Fibroblast of pulmonary artery (primary cell): Measurements from ENCODE around the gene TBXAS1.
A peak's percentile ranks its signal among the peaks of the same experiment; 100 is the strongest.

Experiments
- DNase-seq: peaks from one replicate; pipeline ENCODE4 v3.0.0-alpha.2; 2010; ENCODE audit warnings: low read depth
- H3K4me3 ChIP-seq: replicated peaks from 2 replicates; pipeline ENCODE4 v1.5.1; 2011; ENCODE audit warnings: low read depth, mild to moderate bottlenecking, control low read depth, low read length, moderate library complexity
- TF ChIP-seq, protein P1 (sequence below): IDR thresholded peaks from 2 replicates; pipeline ENCODE4 v1.5.1; 2011; ENCODE audit warnings: mild to moderate bottlenecking, control low read depth, low read length, inconsistent platforms; ENCODE audit errors: missing control alignments

The TBXAS1 gene

DNA sequence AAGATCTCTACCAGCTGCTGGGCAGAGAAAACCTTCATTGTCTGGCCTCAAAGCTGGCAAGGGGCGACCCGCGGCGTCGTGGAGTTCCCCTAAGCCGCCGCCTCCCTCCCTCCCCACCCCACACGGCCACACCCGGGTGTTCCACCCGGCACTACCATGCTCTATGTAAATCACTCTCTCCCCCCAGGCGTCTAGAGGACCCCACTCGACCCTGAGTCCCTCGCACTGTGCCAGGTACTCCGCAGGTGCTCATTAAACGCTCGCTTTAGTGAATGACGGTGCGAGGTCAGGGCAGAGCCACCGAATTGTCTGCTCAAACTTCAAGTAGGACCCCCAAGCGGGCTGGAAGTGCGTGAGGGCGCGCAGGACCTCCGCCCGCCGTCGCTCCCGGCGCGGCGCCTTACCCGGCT lies 233.1 kb downstream of the TBXAS1 start:
- no peak for DNase-seq
- TF ChIP-seq, protein P1, sequence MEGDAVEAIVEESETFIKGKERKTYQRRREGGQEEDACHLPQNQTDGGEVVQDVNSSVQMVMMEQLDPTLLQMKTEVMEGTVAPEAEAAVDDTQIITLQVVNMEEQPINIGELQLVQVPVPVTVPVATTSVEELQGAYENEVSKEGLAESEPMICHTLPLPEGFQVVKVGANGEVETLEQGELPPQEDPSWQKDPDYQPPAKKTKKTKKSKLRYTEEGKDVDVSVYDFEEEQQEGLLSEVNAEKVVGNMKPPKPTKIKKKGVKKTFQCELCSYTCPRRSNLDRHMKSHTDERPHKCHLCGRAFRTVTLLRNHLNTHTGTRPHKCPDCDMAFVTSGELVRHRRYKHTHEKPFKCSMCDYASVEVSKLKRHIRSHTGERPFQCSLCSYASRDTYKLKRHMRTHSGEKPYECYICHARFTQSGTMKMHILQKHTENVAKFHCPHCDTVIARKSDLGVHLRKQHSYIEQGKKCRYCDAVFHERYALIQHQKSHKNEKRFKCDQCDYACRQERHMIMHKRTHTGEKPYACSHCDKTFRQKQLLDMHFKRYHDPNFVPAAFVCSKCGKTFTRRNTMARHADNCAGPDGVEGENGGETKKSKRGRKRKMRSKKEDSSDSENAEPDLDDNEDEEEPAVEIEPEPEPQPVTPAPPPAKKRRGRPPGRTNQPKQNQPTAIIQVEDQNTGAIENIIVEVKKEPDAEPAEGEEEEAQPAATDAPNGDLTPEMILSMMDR, result no peak
- peak overlapping the region; percentile 62 for H3K4me3 ChIP-seq

DNA sequence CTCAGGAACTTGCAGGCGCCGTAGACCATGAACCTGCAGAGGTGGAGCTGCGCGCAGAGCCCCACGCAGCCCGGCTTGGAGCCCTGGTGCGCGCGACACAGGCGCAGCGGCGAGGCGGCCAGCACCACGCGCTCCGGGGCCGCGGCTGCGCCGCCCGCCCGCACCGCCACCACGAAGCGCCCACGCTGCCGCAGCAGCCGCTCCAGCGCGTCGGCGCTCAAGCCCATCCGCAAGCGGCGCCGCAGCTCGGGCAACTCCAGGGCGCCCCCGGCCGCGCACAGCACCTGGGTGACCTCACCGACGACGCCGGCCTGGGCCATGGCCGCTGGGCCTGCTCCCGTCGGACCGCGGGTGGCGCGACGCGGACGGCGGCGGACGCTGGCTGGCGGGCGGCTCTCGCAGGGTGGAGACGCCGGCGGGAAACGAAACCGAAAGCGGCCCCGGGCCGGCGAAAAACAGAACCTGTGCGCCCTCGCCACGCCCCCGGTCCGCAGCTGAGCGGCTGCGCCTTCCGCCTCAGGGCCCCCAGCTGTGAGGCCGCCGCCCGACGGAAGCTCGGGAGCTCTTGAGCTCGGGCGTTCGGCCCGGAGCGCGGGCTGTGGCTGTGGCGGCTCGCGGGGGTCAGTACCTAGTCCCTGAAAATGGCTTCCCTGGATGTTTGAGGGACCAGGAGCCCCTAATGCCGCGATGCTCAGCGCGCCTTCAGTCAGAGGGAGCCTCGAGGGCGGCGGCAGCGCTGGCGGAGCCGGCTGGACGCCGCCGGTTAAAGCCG lies 233.7 kb downstream of the TBXAS1 start, which contains the start of gene PARP12:
Gene PARP12 (minus strand): TSS at position 424 of the 772 bp plus-strand sequence. CDS start 104 bp downstream, at position 320.
- peak within 1 kb of the TSS; percentile 62 for H3K4me3 ChIP-seq
- DNase-seq, result peak; percentile 83
- TF ChIP-seq, protein P1, result no peak

DNA sequence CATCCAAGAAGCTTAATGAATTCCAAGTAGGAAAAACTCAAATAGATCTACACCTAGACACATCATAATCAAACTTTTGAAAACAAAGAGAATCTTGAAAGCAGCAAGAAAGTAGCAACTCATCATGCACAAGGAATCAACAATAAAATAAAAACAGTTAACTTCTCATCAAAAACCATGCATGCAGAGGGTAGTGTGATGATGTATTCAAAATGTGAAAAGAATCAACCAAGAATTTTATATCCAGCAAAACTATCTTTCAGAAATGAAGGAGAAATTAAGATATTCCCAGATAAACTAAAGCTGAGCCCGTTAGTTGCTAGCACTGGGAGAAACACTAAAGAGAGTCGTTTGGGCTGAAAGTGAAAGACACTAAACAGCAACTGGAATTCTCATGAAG lies 238.0 kb downstream of the TBXAS1 start:
- TF ChIP-seq, protein P1, result no peak
- DNase-seq, result no peak
- no peak overlapping the region for H3K4me3 ChIP-seq

DNA sequence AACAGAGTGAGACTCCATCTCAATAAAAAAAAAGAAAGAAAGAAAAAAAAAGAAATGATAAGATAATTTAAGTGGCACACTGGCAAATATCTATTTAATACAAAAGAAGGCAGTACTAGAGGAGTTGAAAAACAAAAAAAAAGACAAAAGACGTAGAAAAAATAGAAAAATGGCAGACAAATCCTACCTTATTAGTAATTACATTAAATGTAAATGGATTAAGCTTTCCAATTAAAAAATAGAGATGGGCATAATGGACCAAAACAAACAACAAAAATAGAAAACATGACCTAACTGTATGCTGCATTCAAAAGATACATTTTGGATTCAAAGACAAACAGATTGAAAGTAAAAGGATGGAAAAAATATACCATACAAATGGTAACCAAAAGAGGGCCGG lies 239.0 kb downstream of the TBXAS1 start:
- no peak for DNase-seq
- no peak overlapping the region for H3K4me3 ChIP-seq
- TF ChIP-seq, protein P1, result no peak

DNA sequence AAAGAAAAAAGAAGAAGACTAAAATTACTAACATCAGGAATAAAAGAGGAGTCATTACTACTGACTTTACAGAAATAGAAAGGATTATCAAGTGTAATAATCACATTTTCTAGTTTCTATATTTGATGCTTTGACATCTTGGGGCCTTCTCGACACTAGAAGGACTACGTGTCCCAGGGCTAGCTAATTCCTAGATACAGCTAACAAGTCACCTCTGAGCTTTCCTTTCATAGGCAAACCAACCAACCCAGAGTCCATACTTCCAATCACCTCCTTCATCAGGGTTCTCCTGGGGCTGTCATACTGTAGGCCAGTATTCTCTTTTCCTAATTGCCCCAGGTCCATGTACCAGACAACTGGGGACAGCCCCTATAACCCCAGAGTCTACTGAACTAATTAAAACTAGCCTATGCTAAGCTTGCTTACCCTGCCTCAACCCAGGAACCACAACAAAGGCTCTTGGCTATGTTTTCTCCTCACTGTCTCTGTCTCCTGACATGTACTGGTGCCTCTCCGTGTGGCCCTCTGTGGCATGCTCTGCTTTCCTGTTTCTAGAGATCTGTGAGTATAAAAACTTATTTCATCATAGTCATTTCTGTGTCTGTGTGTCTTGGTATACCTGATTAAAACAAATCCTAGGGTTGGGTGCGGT lies 240.4 kb downstream of the TBXAS1 start:
- no peak overlapping the region for H3K4me3 ChIP-seq
- TF ChIP-seq, protein P1, result no peak
- no peak for DNase-seq
